ENCODE results near the gene ARID3C. TPM values are rescaled to one million over a fixed set of nuclear protein-coding genes. Genes with fewer than 3 reads are reported as not detected.

Gene ARID3C
- total RNA-seq, 6 experiments from 2014 or later: 1.7 to 6.7 (median 2.5) TPM

DNA sequence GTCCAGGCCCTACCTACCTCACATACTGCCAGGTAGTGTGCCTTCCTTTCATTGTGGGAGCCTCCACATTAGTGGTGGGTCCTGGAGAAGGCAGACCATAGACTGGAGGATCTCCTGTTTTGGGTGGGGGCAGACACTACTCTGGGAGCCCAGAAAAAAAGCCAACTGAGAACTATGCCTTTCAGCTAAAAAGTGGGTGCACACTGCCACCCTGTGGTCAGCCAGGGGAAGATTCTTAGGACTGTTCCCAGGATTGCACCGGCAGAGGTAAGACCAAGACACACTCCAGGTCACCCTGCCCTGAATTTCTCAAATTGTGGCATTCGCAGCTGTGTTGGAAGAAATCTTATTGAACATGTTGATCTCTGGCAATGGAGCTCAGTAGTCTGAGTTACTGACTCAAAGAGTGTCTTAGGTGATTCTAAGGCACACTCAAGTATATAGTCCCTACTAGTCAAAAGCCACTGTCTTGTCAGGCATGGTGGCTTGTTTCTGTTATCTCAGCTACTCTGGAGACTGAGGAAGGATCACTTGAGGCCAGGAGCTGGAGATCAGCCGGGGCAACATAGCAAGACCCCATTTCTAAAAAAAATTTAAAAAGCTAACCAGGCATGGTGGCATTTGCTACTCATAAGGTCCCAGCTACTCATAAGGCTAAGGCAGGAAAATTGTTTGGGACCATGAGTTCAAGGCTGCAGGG is 5.1 kb upstream of the ARID3C start:
- 18% methylated on average over 3 of the region's 3 CpGs for WGBS (ENCODE audit: insufficient coverage, low coverage, low lambda C conversion rate, missing lambda C conversion rate)
- H3K4me1 ChIP-seq: peaks cover 0 to 50% (median 15%) of the 10 kb centered on the region in 4 donors
- H3K36me3 ChIP-seq: peaks cover 0 to 6% (median 0%) of the 10 kb centered on the region in 4 donors
- DNase-seq (peak; percentile 63 to 75 (median 74)), ATAC-seq (peak; percentile 28 to 40 (median 33))
- intact Hi-C loops (cut with DNase I): no loop called here
- H3K27ac ChIP-seq: no peak overlapping the region
- TF ChIP-seq CTCF (IDR thresholded peaks at IDR 0.05) (peak; percentile 79 to 90 (median 86)), POLR2A (IDR thresholded peaks at IDR 0.05) (no peak)
- H3K9me3 ChIP-seq: no peaks in the 10 kb centered on the region
- no peak overlapping the region for H3K4me3 ChIP-seq
- H3K27me3 ChIP-seq: no peaks in the 10 kb centered on the region

- Histone ChIP-seq H3K4me1 (peaks cover 0 to 56% (median 15%) of the 10 kb centered on the region in 4 donors), H3K27me3 (no peaks in the 10 kb centered on the region), H3K36me3 (peaks cover 0 to 6% (median 0%) of the 10 kb centered on the region in 4 donors), H3K4me3 (no peak overlapping the region), H3K27ac (no peak overlapping the region), H3K9me3 (no peaks in the 10 kb centered on the region)
- ATAC-seq (no peak), DNase-seq (no peak)
- intact Hi-C loops (cut with DNase I): no loop called here
- TF ChIP-seq CTCF (IDR thresholded peaks at IDR 0.05) (no peak), POLR2A (IDR thresholded peaks at IDR 0.05) (no peak)
- WGBS (ENCODE audit: insufficient coverage, low coverage, low lambda C conversion rate, missing lambda C conversion rate): 30% methylated on average over 5 of the region's 5 CpGs
Measured at GRCh38 chr9:34633166-34633565, 4.3 kb upstream of the ARID3C start.

GRCh38 chr9:34630402-34631154 is 1.7 kb upstream of the ARID3C start:
- intact Hi-C loops (cut with DNase I): no loop called here
- no peaks in the 10 kb centered on the region for H3K27me3 ChIP-seq
- TF ChIP-seq POLR2A (IDR thresholded peaks at IDR 0.05) (peak; percentile 17), CTCF (IDR thresholded peaks at IDR 0.05) (no peak)
- H3K4me3 ChIP-seq: peak overlapping the region; percentile 3 to 38 (median 35)
- no peaks in the 10 kb centered on the region for H3K9me3 ChIP-seq
- H3K27ac ChIP-seq: peak overlapping the region; percentile 51 to 86 (median 83)
- H3K4me1 ChIP-seq: peaks cover 0 to 41% (median 12%) of the 10 kb centered on the region in 4 donors
- DNase-seq (peak; percentile 61 to 91 (median 79)), ATAC-seq (peak; percentile 69 to 78 (median 76))
- H3K36me3 ChIP-seq: peaks cover 0 to 6% (median 0%) of the 10 kb centered on the region in 4 donors
- 10% methylated on average over 5 of the region's 5 CpGs for WGBS (ENCODE audit: insufficient coverage, low coverage, low lambda C conversion rate, missing lambda C conversion rate)

DNA sequence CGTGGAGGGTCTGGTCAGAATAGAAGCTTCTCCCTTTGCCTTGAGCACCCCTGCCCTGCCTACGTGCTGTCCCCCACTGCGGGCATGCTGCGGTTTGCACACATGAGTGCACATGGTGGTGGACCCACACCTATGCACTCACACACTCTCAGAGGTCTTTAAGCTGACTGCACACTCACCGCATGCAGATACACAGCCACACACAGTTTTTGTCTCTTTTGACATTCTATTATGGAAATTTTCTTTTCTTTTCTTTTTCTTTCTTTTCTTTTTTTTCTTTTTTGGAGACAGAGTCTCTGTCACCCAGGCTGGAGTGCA is 584 bp upstream of the ARID3C start:
- WGBS (ENCODE audit: insufficient coverage, low coverage, low lambda C conversion rate, missing lambda C conversion rate): 45% methylated on average over 2 of the region's 5 CpGs
- peak overlapping the region in 2 of 3 donors; percentile 34 to 49 for H3K4me3 ChIP-seq
- no peak for TF ChIP-seq CTCF (IDR thresholded peaks at IDR 0.05)
- no peak for TF ChIP-seq POLR2A (IDR thresholded peaks at IDR 0.05)
- intact Hi-C loops (cut with DNase I): no loop called here
- peak overlapping the region in 1 of 3 donors; percentile 83 for H3K27ac ChIP-seq
- H3K27me3 ChIP-seq: no peaks in the 10 kb centered on the region
- ATAC-seq (no peak), DNase-seq (no peak)
- peaks cover 0 to 36% (median 11%) of the 10 kb centered on the region in 4 donors for H3K4me1 ChIP-seq
- H3K36me3 ChIP-seq: no peaks in the 10 kb centered on the region
- H3K9me3 ChIP-seq: no peaks in the 10 kb centered on the region
